Fibroblast of pulmonary artery (primary cell): ENCODE results near the gene SEPHS2.
"Not testable (repeated sequence)": the region's sequence is repeated elsewhere in the genome, so short reads cannot be mapped to it uniquely, and the experiment has no call there.

Source experiments
- DNase-seq: peaks from one replicate; pipeline ENCODE4 v3.0.0-alpha.2; 2010; ENCODE audit warnings: low read depth
- H3K4me3 ChIP-seq: replicated peaks from 2 replicates; pipeline ENCODE4 v1.5.1; 2011; ENCODE audit warnings: low read depth, mild to moderate bottlenecking, control low read depth, low read length, moderate library complexity
- CTCF ChIP-seq: IDR thresholded peaks from 2 replicates; pipeline ENCODE4 v1.5.1; 2011; ENCODE audit warnings: mild to moderate bottlenecking, control low read depth, low read length, inconsistent platforms; ENCODE audit errors: missing control alignments

SEPHS2 gene

GRCh38 chr16:30406795-30407101 lies 38.9 kb downstream of the SEPHS2 start:
- TF ChIP-seq CTCF, result no peak
- peak overlapping the region; percentile 73 for H3K4me3 ChIP-seq
- no peak for DNase-seq

- no peak for DNase-seq
- TF ChIP-seq CTCF, result no peak
- no peak overlapping the region for H3K4me3 ChIP-seq
Observed at GRCh38 chr16:30401768-30402425, 43.8 kb downstream of the SEPHS2 start.

GRCh38 chr16:30399435-30400186 lies 46.1 kb downstream of the SEPHS2 start:
- H3K4me3 ChIP-seq, result peak overlapping the region; percentile 69

GRCh38 chr16:30398661-30399434 lies 46.8 kb downstream of the SEPHS2 start:
- H3K4me3 ChIP-seq, result no peak overlapping the region
- DNase-seq, result no peak
- TF ChIP-seq CTCF, result no peak

More at GRCh38 chr16:30399435-30400186, 46.1 kb downstream of the SEPHS2 start:
- TF ChIP-seq CTCF, result no peak
- DNase-seq, result no peak

- no peak for TF ChIP-seq CTCF
- DNase-seq, result no peak
- H3K4me3 ChIP-seq, result no peak overlapping the region
Observed at GRCh38 chr16:30397776-30398660, 47.7 kb downstream of the SEPHS2 start.

GRCh38 chr16:30397056-30397455 lies 48.6 kb downstream of the SEPHS2 start:
- no peak for DNase-seq
- no peak for TF ChIP-seq CTCF
- no peak overlapping the region for H3K4me3 ChIP-seq

GRCh38 chr16:30396627-30397026 lies 49.0 kb downstream of the SEPHS2 start:
- H3K4me3 ChIP-seq, DNase-seq: not testable (repeated sequence)
